Forelimb muscle (tissue), 1 donor: ENCODE data around the gene ASPDH. TPM values are rescaled to one million over a fixed set of nuclear protein-coding genes. Genes with fewer than 3 reads are reported as not detected.
"Not testable (repeated sequence)": the region's sequence is repeated elsewhere in the genome, so short reads cannot be mapped to it uniquely, and the experiment has no call there.

Experiments
- DNase-seq: peaks from one replicate; pipeline ENCODE4 v3.0.0-alpha.2; 2013; ENCODE audit warnings: low read depth
- polyA plus RNA-seq: library from polyadenylated mRNA; unstranded; fragments of 120-200 nt; gene quantifications from one replicate; pipeline ENCODE4 v1.2.1, GENCODE V29; 2013; ENCODE audit not compliant: insufficient read length

Gene ASPDH
- polyA plus RNA-seq, 1 donor, result 1.4 TPM

DNA sequence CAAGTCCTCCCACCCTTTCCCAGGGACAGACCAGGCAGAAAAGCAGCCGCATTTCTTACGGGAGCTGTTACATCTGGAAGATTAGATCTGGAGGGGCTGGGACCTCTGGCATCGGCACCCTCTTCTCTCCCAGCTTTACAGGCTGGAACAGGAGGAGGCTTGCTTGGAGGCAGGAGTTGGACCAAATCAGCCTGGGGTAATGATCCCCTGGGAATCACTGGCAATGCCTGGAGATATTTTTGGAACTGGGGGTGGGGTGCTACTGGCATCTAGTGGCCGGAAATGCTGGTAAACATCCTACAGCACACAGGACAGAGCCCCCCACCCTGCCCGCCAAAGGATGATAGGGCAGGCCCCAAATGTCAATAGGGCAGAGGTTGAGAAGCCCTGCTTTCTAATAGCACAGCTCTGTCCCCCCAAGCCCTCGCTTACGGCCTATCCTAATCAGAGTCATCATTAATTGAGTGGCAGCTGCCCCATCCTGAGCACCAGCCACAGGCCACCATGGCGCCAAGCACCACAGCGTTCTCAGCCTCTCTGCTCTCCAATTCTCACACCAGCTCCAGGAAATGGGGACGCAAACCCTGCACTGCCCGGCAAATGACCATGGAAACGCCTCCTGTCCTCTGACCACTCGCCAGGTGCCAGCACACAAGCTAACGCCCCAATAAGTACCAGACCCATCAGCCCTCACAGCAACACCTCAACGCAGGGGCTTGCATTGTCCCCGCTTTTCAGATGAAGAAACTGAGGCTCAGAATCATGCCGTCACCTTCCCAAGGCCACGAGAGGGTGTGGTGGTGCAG lies 33.9 kb upstream of the ASPDH start:
- no peak for DNase-seq

DNA sequence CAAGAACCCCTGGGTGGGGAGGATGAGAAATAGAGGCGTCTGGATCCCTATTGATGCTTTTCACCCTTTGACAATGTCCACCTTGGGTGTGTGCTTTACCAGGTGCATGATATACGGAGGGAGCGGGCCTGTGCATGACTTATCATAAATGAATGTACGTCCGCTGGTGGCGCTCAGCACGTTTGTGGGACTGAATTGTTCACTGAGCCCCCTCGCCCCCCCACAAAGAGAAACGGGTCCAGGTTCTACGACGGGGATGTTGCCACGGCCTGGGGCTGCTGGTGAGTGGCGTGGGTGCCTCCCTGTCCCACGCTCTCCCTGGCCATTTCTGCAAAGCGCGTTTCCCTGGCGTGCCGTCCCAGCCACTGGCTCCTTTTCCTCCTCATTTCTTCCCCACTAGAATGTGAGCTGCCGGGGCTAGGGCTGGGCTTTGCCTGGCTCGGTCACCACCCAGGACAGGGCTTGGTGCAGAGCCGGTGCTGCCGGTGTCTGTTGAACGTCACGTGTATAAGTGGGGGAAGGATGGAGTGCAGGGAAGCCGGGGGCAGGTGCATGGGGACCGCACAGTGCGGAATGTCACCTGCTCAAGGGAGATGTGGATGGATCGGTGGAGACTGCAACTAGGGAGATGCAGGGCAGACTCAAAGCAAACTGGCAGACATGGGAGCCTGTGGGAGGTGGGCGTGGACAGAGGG lies 33.0 kb upstream of the ASPDH start:
- DNase-seq, result no peak

DNA sequence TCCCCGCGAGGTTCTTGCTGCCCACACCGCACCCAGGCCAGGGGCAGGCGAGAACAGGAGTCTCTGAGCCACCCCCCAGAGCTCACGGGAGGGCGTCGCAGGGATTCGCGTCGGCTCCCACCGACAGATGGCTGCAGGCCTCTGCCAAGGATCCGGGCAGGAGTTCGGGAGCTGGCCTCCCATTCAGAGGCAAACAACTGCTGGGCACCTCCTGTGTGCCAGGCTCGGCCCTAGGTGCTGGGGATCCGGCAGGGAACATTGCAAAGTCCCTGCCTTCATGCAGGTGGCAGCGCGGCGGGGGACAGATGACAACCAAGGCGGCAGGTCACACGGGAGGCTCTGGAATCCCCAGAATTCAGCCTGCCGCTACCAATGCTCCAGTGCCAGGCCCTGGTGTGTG lies 29.2 kb upstream of the ASPDH start:
- DNase-seq, result no peak

DNA sequence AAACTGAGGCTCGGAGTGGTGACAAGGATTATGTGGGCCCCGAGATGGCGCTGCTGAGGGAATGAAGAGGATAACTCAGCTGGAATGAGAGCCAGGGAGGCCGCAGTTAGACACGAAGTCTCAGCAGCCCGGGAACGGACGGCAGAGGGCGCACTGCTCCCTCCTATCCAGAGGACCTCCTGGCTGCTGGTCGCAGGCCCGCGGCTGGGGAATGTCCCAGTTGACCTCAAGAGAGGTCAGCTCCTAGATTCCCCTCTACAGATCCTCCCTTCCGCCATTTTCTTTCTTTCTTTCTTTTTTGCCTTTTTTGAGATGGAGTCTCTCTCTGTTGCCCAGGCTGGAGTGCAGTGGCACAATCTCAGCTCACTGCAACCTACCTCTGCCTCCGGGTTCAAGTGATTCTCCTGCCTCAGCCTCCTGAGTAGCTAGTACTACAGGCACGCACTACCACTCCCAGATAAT lies 24.1 kb upstream of the ASPDH start:
- DNase-seq, result no peak

DNA sequence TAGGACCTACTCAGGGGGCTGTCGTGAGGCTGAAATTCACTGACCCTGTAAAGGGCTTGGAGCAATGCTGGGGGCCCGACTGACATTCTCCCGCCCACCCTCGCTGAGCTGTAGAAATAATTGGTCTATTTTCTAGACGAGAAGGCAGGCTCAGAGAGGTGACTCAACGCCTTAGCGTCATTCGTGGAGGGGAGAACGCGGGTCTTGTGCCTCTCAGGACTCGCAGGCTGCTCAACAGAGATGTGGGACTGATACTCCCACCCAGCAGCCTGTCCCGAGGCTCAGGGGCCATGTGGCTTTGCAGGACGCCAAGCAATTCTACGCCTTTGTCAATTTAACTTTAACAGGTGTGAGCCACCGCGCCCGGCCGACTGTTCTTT lies 23.6 kb upstream of the ASPDH start:
- DNase-seq, result no peak

DNA sequence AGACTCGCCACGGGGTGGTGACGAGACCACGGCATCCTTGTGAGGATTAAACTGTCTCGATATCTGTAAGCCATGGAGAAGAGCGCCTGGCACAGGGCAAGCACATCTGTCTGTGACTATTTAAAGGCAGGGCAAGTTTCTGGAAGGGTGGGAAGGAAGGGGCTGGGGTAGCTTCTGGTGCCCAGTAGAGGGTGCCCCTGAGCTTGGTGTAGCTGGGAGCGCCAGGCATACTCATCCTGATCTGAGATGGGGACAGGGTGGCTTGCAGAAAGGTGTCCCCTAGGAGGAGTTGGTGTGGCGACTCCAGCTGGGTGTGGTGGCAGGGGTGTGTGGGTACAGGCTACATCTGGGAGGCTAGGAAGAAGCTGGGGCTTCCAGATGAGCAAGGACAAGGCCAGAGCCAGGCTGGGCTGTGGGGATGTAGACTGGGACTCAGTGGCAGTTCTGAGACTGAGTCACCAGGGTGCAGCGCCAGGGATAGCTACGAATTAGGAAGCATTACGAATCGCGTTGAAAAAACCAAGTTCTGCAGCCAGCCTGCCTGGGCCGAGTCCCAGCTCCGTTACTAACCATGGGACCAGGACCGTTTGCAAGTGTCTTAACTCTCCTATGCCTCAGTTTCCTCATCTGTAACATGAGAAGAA lies 23.1 kb upstream of the ASPDH start:
- DNase-seq, result no peak

DNA sequence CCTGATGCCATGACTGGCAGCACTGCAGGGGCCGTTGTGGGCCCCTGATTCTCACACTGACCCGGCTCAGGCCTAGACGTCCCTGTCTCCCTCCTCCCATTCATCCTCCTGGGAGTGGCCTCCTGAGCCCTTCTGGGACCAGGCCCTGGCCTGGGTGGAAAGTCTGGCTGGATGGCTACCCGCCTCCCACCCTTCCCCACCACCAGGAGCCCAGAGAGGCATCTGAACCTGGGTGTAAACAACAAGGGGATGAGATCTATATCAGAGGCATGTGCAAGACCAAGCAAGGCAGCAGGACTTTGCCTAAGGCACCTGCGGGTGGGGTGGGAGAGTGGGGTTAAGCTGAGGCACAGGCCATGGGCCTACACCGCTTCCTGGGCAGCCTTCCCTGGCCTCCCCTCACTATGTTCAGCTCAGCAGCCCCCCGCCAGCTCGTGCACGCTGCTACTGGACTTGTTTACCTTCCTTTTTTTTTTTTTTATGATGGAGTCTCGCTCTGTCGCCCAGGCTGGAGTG lies 22.0 kb upstream of the ASPDH start:
- DNase-seq, result no peak

DNA sequence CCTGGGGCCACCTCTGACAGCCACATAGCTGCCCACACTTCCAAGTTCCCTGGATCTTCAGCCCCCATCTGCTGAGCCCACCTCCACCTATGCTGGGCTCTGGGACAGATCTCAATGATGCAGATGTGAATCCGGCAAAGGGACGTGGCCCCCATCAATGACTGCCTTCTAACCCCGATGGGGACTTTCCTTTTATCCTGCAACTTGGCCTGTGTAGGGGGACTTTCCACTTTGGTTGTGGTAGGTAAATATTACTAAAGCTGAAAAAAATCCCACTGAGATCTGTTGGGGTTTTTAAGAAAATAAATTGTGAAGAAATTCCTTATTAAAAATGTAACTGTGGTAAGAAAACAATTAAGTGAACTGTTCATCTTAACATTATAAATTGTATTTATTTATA lies 20.8 kb upstream of the ASPDH start:
- no peak for DNase-seq

DNA sequence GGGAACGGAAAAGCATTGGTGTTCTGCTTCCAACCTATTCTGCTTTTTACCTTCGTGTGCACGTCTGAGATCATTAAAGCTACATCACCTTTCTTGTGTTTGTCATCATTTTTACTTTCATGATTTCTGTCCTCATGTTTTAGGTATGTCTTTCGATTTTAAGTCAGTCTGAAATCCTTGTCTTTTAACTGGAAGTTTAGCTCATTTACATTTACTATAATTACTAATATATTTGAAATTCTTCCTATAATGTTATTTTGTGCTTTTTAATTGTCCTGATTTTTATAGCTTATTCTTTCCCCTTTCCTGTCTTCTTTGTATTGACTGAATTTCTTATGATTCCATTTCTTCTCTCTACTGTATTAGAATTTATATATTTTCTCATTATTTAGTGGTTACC lies 19.2 kb upstream of the ASPDH start:
- DNase-seq, result no peak

DNA sequence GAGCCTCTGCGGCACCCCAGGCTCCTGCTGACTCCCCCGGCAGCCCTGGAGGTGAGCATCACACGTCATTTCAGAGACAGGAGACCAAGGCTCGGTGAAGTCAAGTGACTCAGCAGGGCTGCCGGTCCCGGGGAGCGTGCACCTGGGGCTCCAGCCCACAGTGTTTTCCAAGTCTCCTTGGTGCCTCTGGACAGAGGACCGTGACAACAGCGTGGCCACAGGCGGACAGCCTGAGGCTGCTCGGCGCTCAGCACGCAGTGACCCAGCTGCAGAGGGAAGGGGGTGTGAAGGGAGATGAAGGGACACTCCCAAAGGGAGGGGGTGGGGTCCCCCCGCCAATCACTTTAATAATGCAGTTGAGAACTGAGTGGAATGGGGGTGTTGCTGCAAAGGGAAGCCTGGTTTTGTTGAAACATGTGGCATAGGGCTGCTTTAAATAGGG lies 17.5 kb upstream of the ASPDH start:
- no peak for DNase-seq

DNA sequence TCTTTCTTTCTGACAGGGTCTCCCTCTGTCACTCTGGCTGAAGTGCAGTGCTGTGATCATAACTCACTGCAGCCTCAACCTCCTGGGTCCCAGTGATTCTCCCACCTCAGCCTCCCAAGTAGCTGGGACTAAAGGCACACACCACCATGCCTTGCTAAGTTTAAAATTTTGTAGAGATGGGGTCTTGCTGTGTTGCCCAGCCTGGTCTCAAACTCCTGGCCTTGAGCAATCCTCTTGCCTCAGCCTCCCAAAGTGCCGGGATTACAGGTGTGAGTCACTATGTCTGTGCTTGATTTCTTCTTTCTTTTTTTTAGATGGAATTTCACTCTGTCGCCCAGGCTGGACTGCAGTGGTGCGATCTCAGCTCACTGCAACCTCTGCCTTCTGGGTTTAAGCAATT lies 14.3 kb upstream of the ASPDH start:
- not testable (repeated sequence) for DNase-seq

DNA sequence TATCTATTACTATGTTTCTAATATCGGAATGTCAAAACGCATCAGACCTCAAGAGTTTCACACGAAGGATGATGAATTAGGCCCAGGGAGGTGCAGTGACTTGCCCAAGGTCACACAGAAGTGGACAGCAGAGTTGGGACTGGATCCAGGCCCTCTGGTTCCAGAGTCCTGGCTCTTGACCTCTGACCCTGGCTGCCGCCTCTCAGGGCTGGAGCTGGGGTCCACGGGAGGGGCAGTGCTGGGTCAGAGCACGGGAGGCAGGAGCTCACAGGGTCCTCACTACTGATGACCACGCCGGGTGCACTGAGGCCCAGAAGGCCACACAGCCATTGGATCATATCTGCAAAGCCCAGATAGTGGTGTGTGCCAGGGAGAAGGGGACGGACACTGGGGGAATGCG lies 9.2 kb upstream of the ASPDH start:
- DNase-seq, result no peak

DNA sequence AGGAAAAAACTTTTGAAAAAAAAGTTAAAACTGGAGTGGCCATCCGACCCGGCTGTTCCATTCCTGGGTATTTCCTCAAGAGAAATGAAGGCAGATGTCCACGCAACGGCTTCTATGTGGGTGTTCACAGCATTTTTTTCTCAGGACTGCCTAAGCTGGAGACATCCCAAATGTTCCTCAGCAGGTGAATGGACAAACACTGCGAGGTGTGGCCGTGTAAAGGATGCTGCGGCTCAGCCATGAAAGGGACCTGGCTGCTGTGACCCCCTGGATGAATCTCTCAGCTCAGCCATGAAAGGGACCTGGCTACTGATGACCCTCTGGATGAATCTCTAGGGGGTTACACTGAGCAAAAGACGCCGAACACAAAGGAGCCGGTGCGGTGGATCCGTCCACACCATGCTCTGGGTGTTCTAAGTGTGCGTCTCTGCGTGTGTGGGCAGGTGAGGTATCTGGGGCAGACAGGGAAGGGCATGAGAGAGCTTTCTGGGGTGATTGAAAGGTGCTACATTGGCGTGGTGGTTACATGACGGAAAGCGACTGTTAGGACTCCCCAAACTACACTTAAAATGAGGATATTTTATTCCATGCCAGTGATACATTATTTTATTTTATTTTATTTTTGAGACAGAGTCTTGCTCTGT lies 7.2 kb upstream of the ASPDH start:
- no peak for DNase-seq

DNA sequence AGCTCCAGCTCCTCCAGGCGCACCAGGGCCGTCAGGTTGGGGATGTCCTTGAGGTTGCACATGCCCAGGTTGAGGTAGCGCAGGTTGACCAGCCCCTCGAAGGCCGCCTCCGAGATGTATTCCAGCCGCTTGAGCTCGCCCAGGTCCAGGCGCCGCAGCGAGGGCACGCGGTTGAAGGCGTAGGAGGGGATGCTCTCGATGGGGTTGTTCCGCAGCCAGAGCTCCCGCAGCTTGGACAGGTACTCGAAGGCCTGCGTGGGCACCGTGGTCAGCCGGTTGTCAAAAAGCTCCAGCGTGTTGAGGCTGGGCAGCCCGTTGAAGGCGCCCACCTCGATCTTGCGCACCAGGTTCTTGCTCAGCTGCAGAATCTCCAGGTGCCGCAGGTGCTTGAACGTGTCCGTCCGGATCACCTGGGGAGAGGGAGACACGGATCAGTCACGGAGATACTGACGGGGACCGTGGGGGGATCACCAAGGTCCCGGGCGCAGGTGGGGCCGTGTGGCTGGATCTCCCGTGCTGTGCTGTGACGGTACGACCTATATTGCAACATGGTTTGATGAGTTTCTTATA lies 5.4 kb upstream of the ASPDH start:
- DNase-seq, result no peak

DNA sequence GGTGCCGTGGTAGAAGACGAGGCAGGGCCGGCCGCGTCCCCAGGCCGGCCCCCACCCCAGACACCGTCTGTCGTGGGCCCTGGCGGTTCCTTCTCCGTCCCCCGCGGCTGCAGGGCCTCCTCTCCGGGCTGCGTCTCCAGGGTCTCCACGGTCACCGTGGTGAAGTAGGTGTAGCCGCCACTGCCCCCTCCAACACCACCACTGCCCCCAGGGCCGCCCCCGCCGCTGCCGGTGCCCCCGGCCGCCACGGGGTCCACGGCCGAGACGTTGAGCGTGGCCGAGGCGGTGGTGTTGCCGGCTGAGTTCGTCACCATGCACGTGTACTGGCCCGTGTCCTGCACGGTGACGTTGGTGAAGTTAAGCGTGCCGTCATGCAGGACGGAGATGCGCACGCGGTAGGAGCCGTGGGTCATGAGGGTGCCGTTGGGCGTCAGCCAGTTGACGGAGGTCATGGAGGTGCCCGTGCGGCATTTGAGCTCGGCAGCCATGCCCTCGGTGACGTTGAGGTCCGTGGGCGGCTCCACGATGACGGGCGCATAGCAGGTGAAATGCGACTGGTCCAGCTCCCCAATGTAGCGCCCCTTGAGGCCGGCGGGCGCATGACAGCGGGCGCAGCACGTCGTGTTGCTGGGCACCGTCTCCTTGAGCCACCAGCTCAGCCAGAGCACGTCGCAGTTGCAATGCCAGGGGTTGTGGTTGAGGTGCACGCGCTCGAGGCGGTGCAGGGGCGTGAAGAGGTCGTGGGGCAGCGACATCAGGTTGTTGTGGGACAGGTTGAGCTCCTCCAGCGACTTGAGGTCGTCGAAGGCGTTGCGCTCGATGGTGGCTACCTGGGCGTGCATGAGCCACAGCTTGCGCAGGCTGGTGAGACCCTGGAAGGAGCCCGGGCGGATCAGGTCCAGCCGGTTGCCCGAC lies 4.6 kb upstream of the ASPDH start:
- DNase-seq, result no peak

DNA sequence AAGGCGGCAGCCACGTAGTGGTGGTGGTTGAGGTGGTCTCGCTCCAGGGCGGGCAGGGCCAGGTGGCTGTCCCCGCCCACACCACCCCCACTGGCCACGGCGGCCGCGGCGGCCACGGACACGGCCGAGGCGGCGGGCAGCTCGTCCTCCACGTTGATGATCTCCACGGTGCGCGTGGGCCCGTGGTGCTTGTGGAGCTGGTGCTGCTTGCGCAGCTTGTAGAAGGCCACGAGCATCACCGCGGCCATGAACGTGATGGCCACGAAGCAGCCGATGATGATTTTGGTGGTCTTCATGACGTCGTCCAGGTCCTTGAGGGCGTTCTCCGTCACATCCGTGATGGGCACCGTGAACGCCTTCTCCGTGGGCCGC lies 4.0 kb upstream of the ASPDH start:
- no peak for DNase-seq

DNA sequence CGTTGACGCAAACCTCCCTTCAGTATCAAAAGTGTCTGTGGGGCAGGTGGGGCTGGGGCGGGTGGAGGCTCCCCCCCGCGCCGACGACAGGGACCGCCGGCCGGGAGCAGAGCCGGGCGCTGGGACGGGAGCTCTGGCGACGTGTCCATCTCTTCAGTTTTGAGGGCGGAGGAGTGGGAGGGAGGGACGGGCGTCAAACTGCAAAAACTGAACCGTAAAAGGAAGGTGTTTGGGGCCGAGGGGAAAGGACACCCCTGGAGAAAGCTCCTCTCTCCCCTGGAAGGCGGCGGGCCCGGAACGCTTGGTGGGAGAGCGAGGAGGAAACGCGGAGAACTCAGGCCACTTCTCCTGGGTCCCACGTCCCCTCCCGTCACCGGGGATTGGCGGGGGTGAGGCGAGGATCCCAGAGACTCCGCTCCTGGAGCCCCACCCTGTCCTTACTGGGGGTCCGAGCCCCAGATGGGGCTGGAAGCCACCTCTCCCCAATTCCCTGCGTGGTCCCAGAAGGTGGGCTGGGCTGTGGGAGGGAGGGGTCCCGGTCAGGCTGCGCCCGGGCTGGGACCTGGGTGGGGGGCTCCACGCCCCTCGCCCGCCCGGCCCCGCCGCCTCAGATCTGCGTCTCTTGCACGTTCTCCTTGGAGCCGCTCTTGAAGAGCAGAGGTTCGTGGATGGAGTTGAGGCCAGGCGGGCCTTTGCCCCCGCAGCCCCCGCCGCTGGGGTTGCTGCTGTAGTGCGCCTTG lies 3.4 kb upstream of the ASPDH start:
- no peak for DNase-seq

DNA sequence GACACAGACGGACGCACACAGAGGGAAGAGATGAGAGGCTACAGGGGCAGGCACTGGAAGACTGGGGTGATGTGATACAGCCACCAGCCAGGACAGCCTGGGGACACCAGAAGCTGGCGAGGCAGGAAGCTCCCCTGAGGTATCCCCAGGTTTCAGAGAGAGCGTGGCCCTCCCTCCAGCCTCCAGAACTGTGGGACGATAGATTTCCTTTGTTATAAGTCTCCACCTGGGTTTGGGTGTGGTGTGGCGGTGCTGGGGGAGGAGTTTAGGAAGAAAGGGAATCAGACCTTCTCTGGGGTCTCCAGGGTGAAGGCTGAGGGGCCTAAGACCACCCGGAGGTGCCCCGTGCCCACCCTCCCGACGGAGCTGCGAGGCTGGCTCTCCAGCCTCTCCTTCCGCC lies 2.7 kb upstream of the ASPDH start:
- no peak for DNase-seq

DNA sequence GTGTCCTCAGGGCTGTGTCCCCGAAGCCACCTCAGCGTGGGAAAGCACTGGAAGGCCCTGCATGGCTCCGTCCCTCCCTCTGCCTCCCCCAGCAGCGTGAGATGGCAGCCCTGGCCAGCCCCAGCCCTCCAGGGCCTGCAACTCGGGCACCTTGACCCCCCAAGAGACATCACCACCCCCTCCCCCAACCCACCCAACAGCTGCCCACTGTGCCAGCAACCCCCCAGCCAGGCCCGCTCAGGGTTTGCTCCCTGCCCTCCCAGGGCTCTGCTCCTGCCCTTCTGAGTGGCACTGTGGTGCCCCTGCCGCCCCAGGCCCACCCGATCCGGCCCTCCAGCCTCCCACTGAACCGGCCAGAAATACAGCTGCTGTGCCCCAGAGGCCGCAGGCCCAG lies 1.5 kb upstream of the ASPDH start:
- no peak for DNase-seq
